DMS 273 (cell line): Measurements from ENCODE around the gene CXCL12.
A peak's percentile ranks its signal among the peaks of the same experiment; 100 is the strongest.

Experiments used
- DNase-seq: peaks from one replicate; lab custom pipeline; 2025; ENCODE audit not compliant: unreplicated experiment; lab: John Stamatoyannopoulos, UW

Gene CXCL12

GRCh38 chr10:44399659-44400451 is 15.0 kb upstream of the CXCL12 start:
- DNase-seq = no peak

- DNase-seq = no peak
Measured at GRCh38 chr10:44398747-44399658, 14.1 kb upstream of the CXCL12 start.

DNA sequence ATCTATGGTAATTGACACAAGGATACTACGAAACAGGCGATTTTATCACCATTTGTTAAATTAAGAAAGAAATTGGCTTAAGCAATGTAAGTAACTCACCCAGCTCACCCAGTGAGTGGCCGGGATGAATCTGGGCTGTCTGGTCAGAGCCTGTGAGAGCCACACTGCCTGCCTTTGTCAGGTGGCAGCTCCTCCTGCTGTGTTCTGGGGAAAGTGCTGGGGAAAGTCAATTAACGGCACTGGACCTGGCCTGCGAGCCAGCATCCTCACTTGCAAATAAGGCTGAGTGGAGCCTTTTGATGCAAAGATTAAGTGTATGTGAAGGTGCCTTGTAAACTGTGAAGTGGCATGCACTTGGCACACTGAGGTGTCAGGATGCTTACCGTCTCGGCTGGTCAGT is 13.4 kb upstream of the CXCL12 start:
- DNase-seq = no peak

DNA sequence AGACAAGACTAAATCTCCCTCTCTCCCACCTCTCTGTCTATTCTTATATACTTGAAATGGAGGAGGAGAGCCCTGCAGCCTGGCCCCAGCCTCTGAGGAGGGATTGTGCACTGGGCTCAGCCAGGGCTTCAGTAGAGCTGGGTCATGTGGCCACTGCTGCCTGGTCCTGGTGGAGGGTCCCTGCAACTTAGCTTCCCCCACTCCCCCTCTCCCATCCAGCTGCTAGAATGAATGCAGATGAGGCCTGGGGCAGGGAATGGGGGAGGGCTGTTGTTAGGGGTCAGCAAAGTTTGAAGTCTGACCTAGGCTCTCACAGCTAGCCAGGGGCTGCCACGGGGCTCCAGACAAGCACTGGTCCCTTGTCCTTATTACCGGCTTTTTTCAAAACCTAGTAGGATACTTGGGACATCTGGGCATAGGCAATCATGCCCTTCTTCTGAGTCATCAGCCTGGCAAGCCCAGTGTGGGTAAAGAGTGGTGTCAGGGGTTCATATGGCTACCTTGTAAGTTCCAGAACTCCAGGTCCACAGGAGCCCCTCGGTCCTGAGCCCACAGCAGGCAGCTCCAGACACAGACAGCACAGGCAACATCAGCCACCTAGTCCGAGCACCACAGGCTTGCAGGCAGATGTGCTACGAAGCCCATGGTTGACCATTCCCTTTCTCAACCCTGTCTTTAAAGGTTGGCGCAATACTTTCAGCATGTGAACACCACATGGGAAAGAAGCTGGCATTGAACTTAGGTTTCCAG is 12.8 kb upstream of the CXCL12 start:
- peak; percentile 4 for DNase-seq

GRCh38 chr10:44396671-44397191 is 11.8 kb upstream of the CXCL12 start:
- DNase-seq = no peak

GRCh38 chr10:44395902-44396670 is 11.2 kb upstream of the CXCL12 start:
- DNase-seq = no peak

DNA sequence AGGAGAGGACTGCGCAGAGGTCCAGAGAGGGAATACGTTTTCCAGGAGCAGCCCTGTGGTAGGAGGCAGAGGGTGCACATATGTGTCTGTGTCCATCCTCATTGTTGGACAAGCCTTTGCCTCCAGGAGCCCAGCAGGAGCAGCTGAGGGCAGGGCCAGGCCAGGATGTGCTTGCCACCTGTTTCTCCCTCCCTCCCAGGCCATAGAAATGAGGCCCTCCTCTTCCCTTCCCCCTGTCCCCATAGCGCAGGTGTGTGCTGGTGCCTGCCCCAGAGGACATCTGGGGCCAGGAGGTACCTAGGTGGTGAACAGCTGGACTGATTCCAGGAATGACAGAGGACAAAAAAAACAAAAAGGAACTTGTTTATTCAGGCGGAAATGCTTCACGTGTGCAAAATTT is 10.5 kb upstream of the CXCL12 start:
- DNase-seq = peak; percentile 52

DNA sequence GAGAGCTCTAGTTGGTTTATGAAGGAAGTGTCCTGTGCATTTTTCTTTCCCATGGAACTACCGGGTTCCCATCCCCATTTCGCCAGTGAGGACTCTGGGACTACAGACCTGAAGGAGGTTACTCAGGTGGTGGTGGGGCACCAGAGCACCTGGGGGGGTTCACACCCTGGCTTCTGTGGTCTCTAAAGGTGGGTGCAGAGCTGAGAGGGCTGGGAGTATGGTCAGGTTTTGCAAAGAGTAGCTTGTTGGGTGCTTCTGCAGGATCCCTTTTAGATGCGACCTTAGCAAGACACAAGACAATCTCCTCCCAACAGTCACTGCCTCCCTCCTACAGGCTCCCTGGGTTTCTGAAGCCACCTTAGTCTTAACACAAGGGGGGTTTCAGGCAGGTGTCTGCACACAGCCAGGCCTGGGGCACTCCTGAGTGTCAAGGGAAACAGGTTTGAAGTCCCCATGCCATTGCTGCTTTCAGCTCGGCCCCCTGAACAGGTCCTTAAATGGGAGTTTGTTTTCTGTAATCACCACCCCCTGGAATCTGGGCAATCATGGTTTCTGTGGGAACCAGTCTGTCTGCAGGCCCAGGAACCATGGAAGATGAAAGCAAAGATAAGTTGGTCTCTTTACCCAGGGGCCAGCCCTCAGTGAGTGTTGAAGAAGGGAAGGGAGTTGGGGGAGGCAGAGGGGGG is 9.9 kb upstream of the CXCL12 start:
- no peak for DNase-seq

DNA sequence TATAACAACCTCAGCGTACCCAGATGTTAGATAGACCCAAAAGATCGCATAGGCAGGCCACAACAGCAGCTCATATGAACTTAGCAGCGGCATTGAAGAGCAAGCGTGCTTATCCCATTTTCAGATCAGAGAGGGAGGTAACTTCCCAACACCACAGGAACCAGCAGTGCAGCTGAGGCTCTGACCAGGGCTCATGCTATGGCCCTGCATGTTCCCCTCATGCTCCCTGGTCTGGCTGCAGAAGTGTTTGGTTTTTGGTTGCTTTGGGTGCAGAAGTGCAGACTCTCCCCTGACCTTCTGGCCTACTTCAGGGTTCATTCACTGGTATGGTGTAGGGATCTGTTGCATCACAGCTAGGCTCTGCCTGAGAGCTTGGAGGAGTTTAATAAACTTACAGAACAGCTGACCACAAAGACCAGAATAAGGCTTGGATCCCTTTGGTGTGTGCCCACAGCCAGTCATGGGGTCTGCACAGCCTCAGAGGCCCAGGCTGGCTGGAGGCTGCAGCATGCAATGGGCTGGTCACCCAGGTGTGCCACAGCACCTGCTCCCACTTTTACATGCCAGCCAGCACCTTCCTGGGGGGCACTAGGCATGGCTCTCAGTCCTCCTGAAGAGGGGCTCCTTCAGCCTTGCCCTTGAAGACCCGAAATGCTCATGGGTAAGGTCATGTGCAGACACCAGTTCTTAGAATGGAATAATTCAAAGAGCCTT is 9.1 kb upstream of the CXCL12 start:
- DNase-seq = no peak

GRCh38 chr10:44393051-44393630 is 8.2 kb upstream of the CXCL12 start:
- no peak for DNase-seq

GRCh38 chr10:44392420-44392819 is 7.5 kb upstream of the CXCL12 start:
- no peak for DNase-seq

DNA sequence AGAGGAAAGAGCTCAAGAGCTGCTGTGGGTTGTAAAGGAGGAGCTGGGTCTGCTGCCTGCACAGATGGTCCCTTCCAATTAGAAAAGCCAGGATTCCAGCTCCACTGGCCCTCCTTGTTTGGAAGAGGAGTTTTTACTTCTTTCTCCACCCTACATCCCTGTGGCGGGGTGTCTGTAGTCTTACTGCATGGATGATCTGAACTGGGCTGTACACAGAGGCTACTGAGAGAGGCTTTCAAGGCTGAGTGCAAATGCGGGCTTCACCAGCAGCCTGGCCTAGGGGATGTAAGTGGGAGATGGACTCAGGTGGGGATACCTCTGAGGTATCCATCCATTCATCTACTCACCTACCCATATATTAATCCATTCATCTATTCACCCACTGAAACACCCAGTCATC is 7.1 kb upstream of the CXCL12 start:
- DNase-seq = no peak

- DNase-seq = no peak
Measured at GRCh38 chr10:44390585-44391072, 5.7 kb upstream of the CXCL12 start.

- DNase-seq = no peak
Measured at GRCh38 chr10:44389556-44389955, 4.7 kb upstream of the CXCL12 start.

DNA sequence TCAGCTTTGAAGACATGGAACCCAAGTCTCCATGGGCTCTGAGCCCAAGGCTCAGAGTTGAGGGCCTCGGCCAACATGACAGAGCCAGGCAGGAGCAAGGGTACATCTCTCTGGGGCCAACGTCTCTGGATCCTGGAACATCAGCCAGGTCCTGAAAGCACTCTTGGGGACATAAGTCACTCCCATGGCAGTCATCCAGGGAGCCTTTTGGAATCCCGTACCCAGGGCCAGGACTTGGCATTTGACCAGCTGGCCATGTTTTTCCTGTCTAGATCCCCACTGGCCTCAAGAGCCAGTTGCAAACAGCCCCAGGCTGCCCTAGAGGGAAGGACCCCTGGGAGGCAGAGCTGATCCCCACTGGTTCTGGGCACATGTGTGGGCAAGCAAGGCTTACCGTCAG is 4.3 kb upstream of the CXCL12 start:
- peak; percentile 48 for DNase-seq

DNA sequence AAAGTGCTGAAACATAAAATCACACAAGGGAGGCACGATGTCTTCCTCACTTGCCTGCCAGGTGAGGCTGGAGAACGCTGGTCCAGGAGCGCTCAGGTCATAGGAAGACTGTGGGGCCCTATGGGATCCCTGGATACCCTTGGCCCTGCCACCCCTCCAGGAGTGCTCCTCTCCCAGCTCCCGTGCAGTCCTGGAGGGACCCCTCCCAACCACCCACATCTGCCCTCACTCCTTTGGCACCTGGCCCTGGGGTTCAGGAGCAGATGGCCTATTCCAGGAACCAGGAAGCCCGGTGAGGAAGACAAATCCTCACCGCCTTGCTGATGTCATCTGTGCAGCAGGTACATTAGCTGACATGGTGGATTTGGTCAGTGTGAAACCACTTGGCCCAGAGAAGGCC is 3.7 kb upstream of the CXCL12 start:
- DNase-seq = peak; percentile 29

DNA sequence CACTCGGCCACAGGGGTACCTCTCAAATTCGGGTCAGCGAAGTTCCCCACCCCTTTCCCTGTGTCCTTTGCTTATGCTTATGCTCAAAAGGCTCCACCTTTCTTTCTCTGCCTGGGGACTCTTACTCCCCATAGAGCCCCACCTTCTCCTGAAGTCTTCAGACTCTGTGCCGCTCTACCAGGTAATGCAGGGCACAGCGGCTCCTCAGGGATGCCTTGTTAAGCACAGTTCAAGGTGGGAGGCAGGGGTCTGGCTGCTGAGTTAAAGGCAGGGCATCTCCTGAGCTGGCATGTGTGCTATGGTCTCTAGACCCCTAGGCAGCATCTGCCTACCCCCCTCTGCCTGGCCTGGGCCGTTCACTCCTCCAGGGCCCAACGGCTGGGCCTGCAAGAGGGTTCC is 3.0 kb upstream of the CXCL12 start:
- peak; percentile 24 for DNase-seq

GRCh38 chr10:44386546-44387052 is 1.7 kb upstream of the CXCL12 start:
- peak; percentile 80 for DNase-seq
